Thyroid gland (tissue), 4 donors: ENCODE results near the gene POU2AF1. TPM values are rescaled to one million over a fixed set of nuclear protein-coding genes. Genes with fewer than 3 reads are reported as not detected.

Experiments used
- DNase-seq, 2 donors: peaks; one replicate each; pipeline ENCODE4 v3.0.0-alpha.2; 2019
- H3K27ac ChIP-seq, 3 donors: fragments of 200-600 bp; sonication (generic); 1 replicate in 2 of 3; 2 replicates in 1 of 3; pipeline ENCODE4 v1.5.1; 2016 to 2019; ENCODE audit warnings: mild to moderate bottlenecking in 1 of 3, moderate library complexity in 1 of 3
- H3K27me3 ChIP-seq: fragments of 200-600 bp; sonication (generic); one replicate; pipeline ENCODE4 v1.5.1; 2019
- H3K36me3 ChIP-seq, 2 donors: fragments of 200-600 bp; sonication (generic); one replicate each; pipeline ENCODE4 v1.5.1; 2016 to 2019
- H3K4me1 ChIP-seq, 2 donors: fragments of 200-600 bp; sonication (generic); one replicate each; pipeline ENCODE4 v1.5.1; 2017 to 2019
- H3K4me3 ChIP-seq, 3 donors: fragments of 200-600 bp; sonication (generic); replicated peaks in 1 of 3; 1 replicate in 2 of 3; 2 replicates in 1 of 3; pipeline ENCODE4 v1.5.1; 2016; ENCODE audit warnings: mild to moderate bottlenecking in 1 of 3
- H3K9me3 ChIP-seq: fragments of 200-600 bp; sonication (generic); one replicate; pipeline ENCODE4 v1.5.1; 2017
- POLR2A ChIP-seq, 2 donors: fragments of 450-650 bp; IDR thresholded peaks; one replicate each; pipeline ENCODE4 v1.6.1; 2017; ENCODE audit warnings: antibody characterized with exemption in 2 of 2, mild to moderate bottlenecking in 2 of 2, moderate library complexity in 1 of 2
- WGBS, 2 donors: methylation state at CpG; one replicate each; pipeline ENCODE4 v1.1.5; 2017; 5-methylcytosine and 5-hydroxymethylcytosine counted together
- intact Hi-C: fragments of 100-400 bp; cut with DNase I; formaldehyde crosslinking; loops from one replicate; pipeline ENCODE4 v1.15.1; 2023
- total RNA-seq, 4 donors: library from RNA; depleted of rRNA; stranded (reverse); fragments of >200 nt; gene quantifications; one replicate each; pipeline ENCODE4 v1.2.3, GENCODE V29; 2016
- TF ChIP-seq, protein P1 (sequence below), 6 experiments: fragments of 200-600 bp in 3 of 6; fragments of 450-650 bp in 3 of 6; sonication (generic) in 3 of 6; IDR thresholded peaks; one replicate each; pipeline ENCODE4 v1.5.1; 2016 to 2019; ENCODE audit warnings: antibody characterized with exemption in 6 of 6, mild to moderate bottlenecking in 2 of 6, inconsistent platforms in 1 of 6, moderate library complexity in 1 of 6

POU2AF1 gene
- total RNA-seq, 4 donors from 2014 or later: 0.54 TPM; not detected in 3

DNA sequence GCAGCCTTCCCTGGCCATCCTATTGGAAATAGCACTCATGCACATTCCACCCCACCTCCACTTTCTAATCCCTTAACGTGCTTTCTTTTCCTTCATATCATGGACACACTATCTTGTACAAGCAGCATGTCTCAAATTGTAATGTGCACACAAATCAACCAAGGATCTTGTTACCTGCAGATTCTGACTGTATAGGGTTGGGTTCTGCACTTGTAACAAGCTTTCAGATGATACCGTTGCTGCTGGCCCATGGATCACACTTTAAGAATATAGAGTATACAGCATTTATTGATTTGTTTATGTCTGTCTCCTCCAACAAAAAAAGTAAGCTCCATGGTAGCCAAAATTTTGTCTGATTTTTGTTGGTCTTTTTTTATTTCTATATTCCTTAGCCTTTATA is 32.4 kb upstream of the POU2AF1 start:
- Histone ChIP-seq H3K27me3 (no peaks in the 10 kb centered on the region), H3K4me3 (no peak overlapping the region), H3K4me1 (peaks cover 11 to 25% of the 10 kb centered on the region in 2 donors), H3K9me3 (no peaks in the 10 kb centered on the region), H3K36me3 (no peaks in the 10 kb centered on the region), H3K27ac (no peak overlapping the region)
- TF ChIP-seq, protein P1, sequence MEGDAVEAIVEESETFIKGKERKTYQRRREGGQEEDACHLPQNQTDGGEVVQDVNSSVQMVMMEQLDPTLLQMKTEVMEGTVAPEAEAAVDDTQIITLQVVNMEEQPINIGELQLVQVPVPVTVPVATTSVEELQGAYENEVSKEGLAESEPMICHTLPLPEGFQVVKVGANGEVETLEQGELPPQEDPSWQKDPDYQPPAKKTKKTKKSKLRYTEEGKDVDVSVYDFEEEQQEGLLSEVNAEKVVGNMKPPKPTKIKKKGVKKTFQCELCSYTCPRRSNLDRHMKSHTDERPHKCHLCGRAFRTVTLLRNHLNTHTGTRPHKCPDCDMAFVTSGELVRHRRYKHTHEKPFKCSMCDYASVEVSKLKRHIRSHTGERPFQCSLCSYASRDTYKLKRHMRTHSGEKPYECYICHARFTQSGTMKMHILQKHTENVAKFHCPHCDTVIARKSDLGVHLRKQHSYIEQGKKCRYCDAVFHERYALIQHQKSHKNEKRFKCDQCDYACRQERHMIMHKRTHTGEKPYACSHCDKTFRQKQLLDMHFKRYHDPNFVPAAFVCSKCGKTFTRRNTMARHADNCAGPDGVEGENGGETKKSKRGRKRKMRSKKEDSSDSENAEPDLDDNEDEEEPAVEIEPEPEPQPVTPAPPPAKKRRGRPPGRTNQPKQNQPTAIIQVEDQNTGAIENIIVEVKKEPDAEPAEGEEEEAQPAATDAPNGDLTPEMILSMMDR (IDR thresholded peaks at IDR 0.05): no peak
- no peak for TF ChIP-seq POLR2A (IDR thresholded peaks at IDR 0.05)
- DNase-seq: no peak
- 92 to 94% methylated on average over 1 of the region's 2 CpGs for WGBS, 2 donors
- intact Hi-C loops: no loop called here

GRCh38 chr11:111410951-111411350 is 31.9 kb upstream of the POU2AF1 start:
- 96 to 97% methylated on average over 5 of the region's 5 CpGs for WGBS, 2 donors
- intact Hi-C loops: no loop called here
- TF ChIP-seq, protein P1 (IDR thresholded peaks at IDR 0.05): no peak
- TF ChIP-seq POLR2A (IDR thresholded peaks at IDR 0.05): no peak

GRCh38 chr11:111409915-111410314 is 30.8 kb upstream of the POU2AF1 start:
- intact Hi-C loops: no loop called here
- TF ChIP-seq, protein P1 (IDR thresholded peaks at IDR 0.05): no peak
- no peak for TF ChIP-seq POLR2A (IDR thresholded peaks at IDR 0.05)
- DNase-seq: no peak
- Histone ChIP-seq H3K4me3 (no peak overlapping the region), H3K27ac (no peak overlapping the region), H3K4me1 (peaks cover 0 to 13% of the 10 kb centered on the region in 2 donors), H3K27me3 (no peaks in the 10 kb centered on the region), H3K9me3 (no peaks in the 10 kb centered on the region), H3K36me3 (no peaks in the 10 kb centered on the region)
- 76 to 79% methylated on average over 1 of the region's 1 CpG for WGBS, 2 donors

More at GRCh38 chr11:111410951-111411350, 31.9 kb upstream of the POU2AF1 start:
- Histone ChIP-seq H3K4me1 (peaks cover 6 to 23% of the 10 kb centered on the region in 2 donors), H3K27me3 (no peaks in the 10 kb centered on the region), H3K4me3 (no peak overlapping the region), H3K9me3 (no peaks in the 10 kb centered on the region), H3K27ac (no peak overlapping the region), H3K36me3 (no peaks in the 10 kb centered on the region)
- no peak for DNase-seq

GRCh38 chr11:111408789-111409727 is 30.0 kb upstream of the POU2AF1 start:
- no peak for DNase-seq
- 82 to 94% methylated on average over 6 of the region's 6 CpGs for WGBS, 2 donors
- H3K9me3 ChIP-seq: no peaks in the 10 kb centered on the region
- H3K27ac ChIP-seq: no peak overlapping the region
- no peaks in the 10 kb centered on the region for H3K27me3 ChIP-seq
- TF ChIP-seq POLR2A (IDR thresholded peaks at IDR 0.05): no peak
- TF ChIP-seq, protein P1 (IDR thresholded peaks at IDR 0.05): no peak
- H3K4me1 ChIP-seq: peaks cover 0 to 6% of the 10 kb centered on the region in 2 donors
- intact Hi-C loops: no loop called here
- no peaks in the 10 kb centered on the region for H3K36me3 ChIP-seq
- no peak overlapping the region for H3K4me3 ChIP-seq

GRCh38 chr11:111407652-111408051 is 28.6 kb upstream of the POU2AF1 start:
- WGBS, 2 donors: 91 to 98% methylated on average over 2 of the region's 2 CpGs
- TF ChIP-seq, protein P1 (IDR thresholded peaks at IDR 0.05): no peak
- TF ChIP-seq POLR2A (IDR thresholded peaks at IDR 0.05): no peak
- Histone ChIP-seq H3K27ac (no peak overlapping the region), H3K4me1 (peaks cover 8 to 16% of the 10 kb centered on the region in 2 donors), H3K4me3 (no peak overlapping the region), H3K27me3 (no peaks in the 10 kb centered on the region), H3K9me3 (no peaks in the 10 kb centered on the region), H3K36me3 (no peaks in the 10 kb centered on the region)
- intact Hi-C loops: no loop called here
- no peak for DNase-seq
